ENCODE measurements around the gene C15orf61.

C15orf61 gene

DNA sequence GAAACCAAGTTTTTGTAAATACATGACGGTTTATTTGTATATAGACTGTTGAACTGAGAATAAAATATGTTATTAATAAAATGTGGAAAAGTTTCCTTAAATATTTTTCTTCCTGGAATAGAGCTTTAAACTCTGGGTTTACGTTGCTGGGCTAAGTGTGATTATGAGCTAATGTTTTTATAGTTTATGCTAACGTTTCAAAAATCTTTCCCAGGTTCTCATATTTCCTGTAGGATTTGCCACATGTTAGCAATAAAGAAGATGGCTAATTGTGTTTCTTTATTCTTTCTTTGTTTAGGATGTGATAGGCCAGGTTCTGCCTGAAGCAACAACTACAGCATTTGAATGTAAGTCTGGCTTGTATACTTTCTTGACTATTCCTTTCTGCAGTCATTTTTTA, 28.8 kb downstream of the C15orf61 start:
- no peak overlapping the region for H3K4me3 ChIP-seq (ENCODE audit: low read depth, low read length)
- TF ChIP-seq, protein P1, sequence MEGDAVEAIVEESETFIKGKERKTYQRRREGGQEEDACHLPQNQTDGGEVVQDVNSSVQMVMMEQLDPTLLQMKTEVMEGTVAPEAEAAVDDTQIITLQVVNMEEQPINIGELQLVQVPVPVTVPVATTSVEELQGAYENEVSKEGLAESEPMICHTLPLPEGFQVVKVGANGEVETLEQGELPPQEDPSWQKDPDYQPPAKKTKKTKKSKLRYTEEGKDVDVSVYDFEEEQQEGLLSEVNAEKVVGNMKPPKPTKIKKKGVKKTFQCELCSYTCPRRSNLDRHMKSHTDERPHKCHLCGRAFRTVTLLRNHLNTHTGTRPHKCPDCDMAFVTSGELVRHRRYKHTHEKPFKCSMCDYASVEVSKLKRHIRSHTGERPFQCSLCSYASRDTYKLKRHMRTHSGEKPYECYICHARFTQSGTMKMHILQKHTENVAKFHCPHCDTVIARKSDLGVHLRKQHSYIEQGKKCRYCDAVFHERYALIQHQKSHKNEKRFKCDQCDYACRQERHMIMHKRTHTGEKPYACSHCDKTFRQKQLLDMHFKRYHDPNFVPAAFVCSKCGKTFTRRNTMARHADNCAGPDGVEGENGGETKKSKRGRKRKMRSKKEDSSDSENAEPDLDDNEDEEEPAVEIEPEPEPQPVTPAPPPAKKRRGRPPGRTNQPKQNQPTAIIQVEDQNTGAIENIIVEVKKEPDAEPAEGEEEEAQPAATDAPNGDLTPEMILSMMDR (IDR thresholded peaks at IDR 0.05; ENCODE audit: borderline replicate concordance, insufficient read depth, low read depth, low read length) = no peak

DNA sequence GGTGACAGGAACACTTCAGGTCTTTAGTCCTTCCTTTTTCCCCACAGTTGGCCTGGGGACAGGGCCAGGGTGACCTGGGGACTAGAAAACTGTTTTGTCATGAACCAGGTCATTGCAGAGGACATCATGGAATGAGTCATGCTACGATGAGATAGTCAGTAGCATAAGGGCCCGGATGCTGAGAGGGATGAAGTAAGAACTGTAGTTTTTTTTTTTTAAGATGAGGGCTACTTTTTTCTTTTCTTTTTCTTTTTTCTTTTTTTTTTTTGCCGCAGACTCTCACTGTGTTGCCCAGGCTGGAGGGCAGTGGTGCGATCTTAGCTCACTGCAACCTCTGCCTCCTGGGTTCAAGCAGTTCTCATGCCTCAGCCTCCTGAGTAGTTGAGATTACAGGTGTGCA, 29.6 kb downstream of the C15orf61 start:
- H3K4me3 ChIP-seq (ENCODE audit: low read depth, low read length) = no peak overlapping the region
- TF ChIP-seq, protein P1 (IDR thresholded peaks at IDR 0.05; ENCODE audit: borderline replicate concordance, insufficient read depth, low read depth, low read length) = no peak

DNA sequence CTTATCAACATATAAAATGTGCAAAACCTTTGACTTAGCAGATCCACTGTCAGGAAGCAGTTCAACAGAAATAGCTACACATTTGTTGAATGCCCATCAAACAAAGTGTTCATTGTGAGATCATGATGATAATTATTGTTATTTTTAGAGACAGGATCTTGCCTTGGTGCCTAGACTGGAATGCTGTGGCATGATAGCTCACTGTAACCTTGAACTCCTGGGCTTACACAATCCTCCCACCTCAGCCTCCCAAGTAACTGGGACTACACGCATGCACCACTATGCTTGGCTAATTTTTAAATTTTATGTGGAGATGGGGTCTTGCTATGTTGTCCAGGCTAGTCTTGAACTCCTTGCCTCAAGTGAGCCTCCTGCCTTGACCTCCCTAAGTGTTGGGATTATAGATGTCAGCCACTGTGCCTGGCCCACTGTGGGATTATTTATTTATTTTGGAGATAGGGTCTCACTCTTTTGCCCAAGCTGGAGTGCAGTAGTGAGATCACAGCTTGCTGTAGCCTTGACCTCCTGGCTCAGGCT, 30.3 kb downstream of the C15orf61 start:
- no peak overlapping the region for H3K4me3 ChIP-seq (ENCODE audit: low read depth, low read length)
- TF ChIP-seq, protein P1 (IDR thresholded peaks at IDR 0.05; ENCODE audit: borderline replicate concordance, insufficient read depth, low read depth, low read length) = no peak

GRCh38 chr15:67554580-67554979, 33.6 kb downstream of the C15orf61 start:
- TF ChIP-seq, protein P1 (IDR thresholded peaks at IDR 0.05; ENCODE audit: borderline replicate concordance, insufficient read depth, low read depth, low read length) = no peak
- H3K4me3 ChIP-seq (ENCODE audit: low read depth, low read length) = no peak overlapping the region

DNA sequence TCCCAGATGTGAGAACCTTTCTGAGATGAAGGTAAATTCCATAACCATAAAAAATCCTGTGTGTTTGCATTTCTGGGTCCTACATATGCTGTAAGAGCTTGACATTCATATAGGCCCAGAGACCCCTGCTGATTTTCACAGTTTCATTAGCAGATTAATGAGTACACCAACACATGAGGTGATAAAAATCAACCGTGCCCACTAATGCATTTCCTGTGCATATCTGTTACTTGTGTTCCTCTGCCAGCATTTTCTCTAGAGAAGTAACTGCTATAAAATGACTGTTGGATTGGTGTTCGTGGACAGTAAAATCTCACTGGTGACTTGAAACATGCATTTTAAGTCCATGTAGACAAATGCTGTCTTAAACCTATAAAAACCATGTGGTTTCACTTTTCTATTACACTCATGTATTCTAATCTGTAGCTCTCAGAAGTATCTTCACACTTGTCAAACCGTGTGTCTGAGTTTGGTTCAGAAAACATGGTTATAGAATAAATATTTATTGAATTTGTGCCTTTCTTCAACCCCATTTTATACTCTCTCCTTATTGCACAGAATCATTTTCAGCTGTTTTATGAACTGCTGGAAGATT, 36.1 kb downstream of the C15orf61 start:
- no peak overlapping the region for H3K4me3 ChIP-seq (ENCODE audit: low read depth, low read length)

GRCh38 chr15:67558502-67558901, 37.6 kb downstream of the C15orf61 start:
- TF ChIP-seq, protein P1 (IDR thresholded peaks at IDR 0.05; ENCODE audit: borderline replicate concordance, insufficient read depth, low read depth, low read length) = no peak
- H3K4me3 ChIP-seq (ENCODE audit: low read depth, low read length) = no peak overlapping the region

More for the DNA sequence above, 36.1 kb downstream of the C15orf61 start:
- TF ChIP-seq, protein P1 (IDR thresholded peaks at IDR 0.05; ENCODE audit: borderline replicate concordance, insufficient read depth, low read depth, low read length) = no peak

DNA sequence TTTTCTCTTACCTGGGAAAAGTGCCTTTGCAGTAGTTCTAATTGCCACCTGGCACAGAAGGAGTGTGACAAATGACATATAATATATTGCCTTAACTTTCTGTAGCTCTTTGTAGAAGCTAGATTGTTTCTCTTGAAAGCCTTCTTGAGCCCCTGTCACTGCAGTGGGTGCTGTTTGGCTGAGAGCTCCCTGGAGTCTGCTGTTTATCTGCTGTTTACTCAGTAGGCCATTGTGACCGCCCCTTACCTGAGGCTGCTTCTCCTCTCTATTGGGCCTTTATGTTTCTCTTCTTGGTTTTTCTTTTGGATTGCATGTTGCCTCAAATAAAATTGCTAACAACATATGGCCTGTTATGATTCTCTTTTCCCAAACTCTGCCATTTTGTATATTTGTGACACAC, 38.2 kb downstream of the C15orf61 start:
- TF ChIP-seq, protein P1 (IDR thresholded peaks at IDR 0.05; ENCODE audit: borderline replicate concordance, insufficient read depth, low read depth, low read length) = no peak
- H3K4me3 ChIP-seq (ENCODE audit: low read depth, low read length) = no peak overlapping the region
